ENCODE measurements around the gene TIMMDC1.

Gene TIMMDC1

GRCh38 chr3:119555309-119555735, 57.0 kb downstream of the TIMMDC1 start:
- TF ChIP-seq ZFP3 (tag by site-specific recombination; IDR thresholded peaks at IDR 0.05; ENCODE audit: low read depth) (no peak), ZNF335 (tag by site-specific recombination; conservative IDR thresholded peaks at IDR 0.05) (no peak), MZF1 (tag by site-specific recombination; IDR thresholded peaks at IDR 0.05; ENCODE audit: borderline replicate concordance) (no peak), ZBTB8A (tag by site-specific recombination; IDR thresholded peaks at IDR 0.05) (no peak)

GRCh38 chr3:119555929-119556328, 57.6 kb downstream of the TIMMDC1 start:
- ChIA-PET CTCF (interaction anchor here (0.6 kb wide), 1 partner anchor 560 kb away, joined by 3 read pairs; no protein-coding TSS in a partner anchor), POLR2A (no interaction called here)
- no peaks in the 10 kb centered on the region for H3K9me3 ChIP-seq (ENCODE audit: control insufficient read depth, insufficient read depth, low read depth, low read length)
- TF ChIP-seq PRDM4 (tag by site-specific recombination; IDR thresholded peaks at IDR 0.05), result no peak
- no peak for TF ChIP-seq ZNF248 (tag by site-specific recombination; IDR thresholded peaks at IDR 0.05)
- TF ChIP-seq ZNF18 (tag by site-specific recombination; IDR thresholded peaks at IDR 0.05), result no peak
- no peak for TF ChIP-seq ZNF366 (tag by site-specific recombination; conservative IDR thresholded peaks at IDR 0.05)
- TF ChIP-seq ZNF660 (tag by site-specific recombination; IDR thresholded peaks at IDR 0.05), result no peak
- no peak for TF ChIP-seq ZBTB20 (tag by site-specific recombination; IDR thresholded peaks at IDR 0.05)
- TF ChIP-seq ZBTB11 (tag by site-specific recombination; conservative IDR thresholded peaks at IDR 0.05; ENCODE audit: low read depth), result no peak
- no peak for TF ChIP-seq YY1 (tag by site-specific recombination; IDR thresholded peaks at IDR 0.05)
- TF ChIP-seq RBAK (tag by site-specific recombination; IDR thresholded peaks at IDR 0.05), result no peak
- no peaks in the 10 kb centered on the region for H3K36me3 ChIP-seq (ENCODE audit: control insufficient read depth in 2 of 2, insufficient read depth in 1 of 2, low read length in 2 of 2)
- H3K4me3 ChIP-seq (ENCODE audit: low read depth, low read length), result no peak overlapping the region
- no peak overlapping the region for H3K27ac ChIP-seq (ENCODE audit: extremely low read depth, low read depth, low read length)
- H3K4me1 ChIP-seq (ENCODE audit: control insufficient read depth, insufficient read depth, low read length), result no peaks in the 10 kb centered on the region

More at GRCh38 chr3:119555309-119555735, 57.0 kb downstream of the TIMMDC1 start:
- Histone ChIP-seq H3K4me1 (ENCODE audit: control insufficient read depth, insufficient read depth, low read length) (no peaks in the 10 kb centered on the region), H3K36me3 (ENCODE audit: control insufficient read depth in 2 of 2, insufficient read depth in 1 of 2, low read length in 2 of 2) (no peaks in the 10 kb centered on the region), H3K27ac (ENCODE audit: extremely low read depth, low read depth, low read length) (no peak overlapping the region), H3K9me3 (ENCODE audit: control insufficient read depth, insufficient read depth, low read depth, low read length) (no peaks in the 10 kb centered on the region), H3K4me3 (ENCODE audit: low read depth, low read length) (no peak overlapping the region)
- ChIA-PET POLR2A (no interaction called here), CTCF (no interaction called here)

GRCh38 chr3:119557192-119557876, 59.0 kb downstream of the TIMMDC1 start:
- POLR2A ChIA-PET, result no interaction called here

More at GRCh38 chr3:119557192-119557876, 59.0 kb downstream of the TIMMDC1 start:
- Histone ChIP-seq H3K9me3 (ENCODE audit: control insufficient read depth, insufficient read depth, low read depth, low read length) (no peaks in the 10 kb centered on the region), H3K36me3 (ENCODE audit: control insufficient read depth in 2 of 2, insufficient read depth in 1 of 2, low read length in 2 of 2) (no peaks in the 10 kb centered on the region), H3K27ac (ENCODE audit: extremely low read depth, low read depth, low read length) (no peak overlapping the region), H3K4me1 (ENCODE audit: control insufficient read depth, insufficient read depth, low read length) (no peaks in the 10 kb centered on the region), H3K4me3 (ENCODE audit: low read depth, low read length) (no peak overlapping the region)
- CTCF ChIA-PET, result no interaction called here
- TF ChIP-seq ZNF24 (tag by site-specific recombination; IDR thresholded peaks at IDR 0.05) (no peak), MZF1 (tag by site-specific recombination; IDR thresholded peaks at IDR 0.05; ENCODE audit: borderline replicate concordance) (no peak)
